ENCODE data around the gene SORCS2. TPM values are rescaled to one million over a fixed set of nuclear protein-coding genes. Genes with fewer than 3 reads are reported as not detected.

SORCS2 gene
- total and polyA plus RNA-seq, 2 of the 8 experiments (the other 6 are each of a cell fraction or from before 2014, with no cell fraction given) = 0.36 to 1.8 TPM

GRCh38 chr4:7187691-7188090, 4.6 kb upstream of the SORCS2 start:
- no peak overlapping the region for H2AFZ ChIP-seq (ENCODE audit: low read length)
- no peak overlapping the region for H3K23ac ChIP-seq (ENCODE audit: insufficient read length)
- H3K14ac ChIP-seq (ENCODE audit: insufficient read length) = no peak overlapping the region
- H3K18ac ChIP-seq (ENCODE audit: extremely low read depth, low read length) = no peak overlapping the region
- no peak overlapping the region for H2BK120ac ChIP-seq (replicated peaks; ENCODE audit: low read depth, low read length)
- no peaks in the 10 kb centered on the region; the same call in 1 of the 2 replicates for H3K79me1 ChIP-seq (ENCODE audit: low read depth, low read length)
- H2BK20ac ChIP-seq (ENCODE audit: low read length) = no peak overlapping the region
- H3K4me2 ChIP-seq (ENCODE audit: insufficient read depth in 1 of 2, low read depth in 2 of 2, low read length in 2 of 2) = no peak overlapping the region
- H3K36me3 ChIP-seq (ENCODE audit: control insufficient read depth in 2 of 4, insufficient read depth in 4 of 4, low read length in 3 of 4) = no peaks in the 10 kb centered on the region
- no peak overlapping the region for H2AK5ac ChIP-seq (ENCODE audit: low read depth, low read length)
- TF ChIP-seq RAD21 (IDR thresholded peaks at IDR 0.05 in 1 of 2, conservative IDR thresholded peaks at IDR 0.05 in 1 of 2; ENCODE audit: low read depth in 2 of 2, low read length in 2 of 2) = no peak
- no peak for TF ChIP-seq TAF1 (IDR thresholded peaks at IDR 0.05; ENCODE audit: low read depth, low read length)
- no peak for TF ChIP-seq CBX8 (IDR thresholded peaks at IDR 0.05; ENCODE audit: borderline replicate concordance, low read depth, low read length)
- TF ChIP-seq CEBPB (IDR thresholded peaks at IDR 0.05; ENCODE audit: low read depth, low read length) = no peak
- no peak for TF ChIP-seq RFX5 (IDR thresholded peaks at IDR 0.05; ENCODE audit: borderline replicate concordance, low read depth, low read length)
- no peak for TF ChIP-seq CBX5 (IDR thresholded peaks at IDR 0.05; ENCODE audit: low read depth, low read length)
- no peak for TF ChIP-seq E2F6 (IDR thresholded peaks at IDR 0.05)
- TF ChIP-seq RNF2 (IDR thresholded peaks at IDR 0.05; ENCODE audit: borderline replicate concordance, low read depth, low read length, missing control alignments, poor library complexity, severe bottlenecking) = no peak
- no peak for TF ChIP-seq ATF2 (IDR thresholded peaks at IDR 0.05; ENCODE audit: low read length)
- TF ChIP-seq TCF12 (IDR thresholded peaks at IDR 0.05; ENCODE audit: low read depth, low read length) = no peak
- H3K56ac ChIP-seq (replicated peaks; ENCODE audit: insufficient read length, low read depth, low read length) = no peak overlapping the region
- no peaks in the 10 kb centered on the region; the same call in 1 of the 2 replicates for H3K23me2 ChIP-seq (ENCODE audit: low read depth, low read length)
- H3K27me3 ChIP-seq (replicated peaks in 1 of 4; ENCODE audit: control insufficient read depth in 3 of 4, extremely low read depth in 1 of 4, insufficient read depth in 3 of 4, low read length in 3 of 4) = peaks cover 0 to 26% (median 12%) of the 10 kb centered on the region in 4 experiments; a peak in 5 of 7 replicates
- FAIRE-seq (no peak), DNase-seq (ENCODE audit: low read depth in 1 of 2, low spot score in 2 of 2) (no peak)
- no peak overlapping the region for H4K5ac ChIP-seq (ENCODE audit: insufficient read length, low read depth, low read length)
- no peaks in the 10 kb centered on the region for H3K79me2 ChIP-seq (ENCODE audit: control insufficient read depth in 1 of 2, insufficient read depth in 2 of 2, low read length in 2 of 2)
- H4K20me1 ChIP-seq (replicated peaks in 1 of 2; ENCODE audit: control insufficient read depth in 1 of 2, insufficient read depth in 2 of 2, low read length in 2 of 2) = peaks cover 0 to 7% of the 10 kb centered on the region in 2 experiments
- no peak overlapping the region for H4K8ac ChIP-seq (ENCODE audit: extremely low read depth, insufficient read depth, low read length)
- H3K4ac ChIP-seq (replicated peaks; ENCODE audit: insufficient read length, low read depth, low read length) = no peak overlapping the region
- H2BK12ac ChIP-seq (ENCODE audit: low read depth, low read length) = no peak overlapping the region
- 0 out of 4 replicates have a peak, but pooled peaks cover 0 to 2% of the 10 kb centered on the region in 2 experiments for H3K9me3 ChIP-seq (ENCODE audit: insufficient read depth in 2 of 2, low read depth in 1 of 2, low read length in 1 of 2)
- no peak overlapping the region for H2BK5ac ChIP-seq (ENCODE audit: low read depth, low read length)
- no peak overlapping the region for H2BK15ac ChIP-seq (ENCODE audit: low read length)
- 87% methylated on average over 7 of the region's 7 CpGs; no CpG with 5 or more reads in 1 of the 2 experiments for WGBS, 2 experiments (ENCODE audit: extremely low coverage in 1 of 2, insufficient coverage in 1 of 2, insufficient read length in 1 of 2, insufficient replicate concordance in 2 of 2, low coverage in 1 of 2, low lambda C conversion rate in 2 of 2, missing lambda C conversion rate in 1 of 2)
- no peak overlapping the region for H3K4me3 ChIP-seq (ENCODE audit: extremely low read depth in 1 of 4, insufficient read depth in 2 of 4, low read depth in 3 of 4, low read length in 4 of 4)
- 0 out of 7 replicates have a peak, but pooled peaks cover 0 to 2% (median 0%) of the 10 kb centered on the region in 4 experiments for H3K4me1 ChIP-seq (replicated peaks in 1 of 4; ENCODE audit: control insufficient read depth in 3 of 4, insufficient read depth in 4 of 4, low read length in 3 of 4)
- ChIA-PET CTCF (ENCODE audit: partially characterized antibody) (interaction anchor here (0.9 to 4.3 kb wide), 13 partner anchors 9 to 148 kb away, joined by 3 to 17 read pairs (median 3); no protein-coding TSS in a partner anchor), POLR2A (ENCODE audit: partially characterized antibody) (no interaction called here)
- H4K91ac ChIP-seq (replicated peaks; ENCODE audit: insufficient read length, low read length) = no peak overlapping the region
- no peak overlapping the region for H3K27ac ChIP-seq (ENCODE audit: low read depth, low read length)
- H3K9ac ChIP-seq (replicated peaks in 1 of 4; ENCODE audit: extremely low read depth in 1 of 4, low read depth in 3 of 4, low read length in 3 of 4) = no peak overlapping the region
